Kidney epithelial cell (primary cell): ENCODE data around the gene STX8. TPM values are rescaled to one million over a fixed set of nuclear protein-coding genes. Genes with fewer than 3 reads are reported as not detected.
"Not testable (repeated sequence)": the region's sequence is repeated elsewhere in the genome, so short reads cannot be mapped to it uniquely, and the experiment has no call there.

Experiments
- DNase-seq: peaks from one replicate; pipeline ENCODE4 v3.0.0-alpha.2; 2010; ENCODE audit warnings: low read depth
- H3K27me3 ChIP-seq: 2 replicates; pipeline ENCODE4 v1.6.0; 2011; ENCODE audit warnings: low read length; ENCODE audit not compliant: control insufficient read depth, insufficient read depth
- H3K36me3 ChIP-seq: 2 replicates; pipeline ENCODE4 v1.5.1; 2011; ENCODE audit warnings: low read length; ENCODE audit not compliant: control insufficient read depth, insufficient read depth
- H3K4me3 ChIP-seq: 2 replicates; pipeline ENCODE4 v1.5.1; 2011; ENCODE audit warnings: low read depth, mild to moderate bottlenecking, control low read depth, low read length
- CTCF ChIP-seq: IDR thresholded peaks from 2 replicates; pipeline ENCODE4 v1.5.1; 2011; ENCODE audit warnings: mild to moderate bottlenecking, moderate library complexity, low read length, control low read depth, inconsistent platforms; ENCODE audit not compliant: insufficient read depth, poor library complexity, severe bottlenecking
- total RNA-seq: library from RNA; depleted of rRNA; stranded (reverse); fragments of >200 nt; gene quantifications from 2 replicates; pipeline ENCODE4 v1.2.3, GENCODE V29; 2015

STX8 gene
- total RNA-seq, 1 donor from 2014 or later = 76.3 TPM

- Histone ChIP-seq H3K36me3 (no peaks in the 10 kb centered on the region), H3K27me3 (no peaks in the 10 kb centered on the region), H3K4me3 (no peak overlapping the region)
- DNase-seq = no peak
- no peak for TF ChIP-seq CTCF
Measured at GRCh38 chr17:9339958-9340357, 235.7 kb downstream of the STX8 start.

GRCh38 chr17:9339482-9339881 lies 236.1 kb downstream of the STX8 start:
- not testable (repeated sequence) for DNase-seq, H3K4me3 ChIP-seq, H3K36me3 ChIP-seq, H3K27me3 ChIP-seq

- Histone ChIP-seq H3K36me3 (no peaks in the 10 kb centered on the region), H3K4me3 (no peak overlapping the region), H3K27me3 (no peaks in the 10 kb centered on the region)
- no peak for DNase-seq
- TF ChIP-seq CTCF = no peak
Measured at GRCh38 chr17:9336817-9337216, 238.8 kb downstream of the STX8 start.

- no peak for DNase-seq
- no peaks in the 10 kb centered on the region for H3K36me3 ChIP-seq
- H3K27me3 ChIP-seq = no peaks in the 10 kb centered on the region
- H3K4me3 ChIP-seq = no peak overlapping the region
- TF ChIP-seq CTCF = no peak
Measured at GRCh38 chr17:9334536-9335446, 240.8 kb downstream of the STX8 start.

GRCh38 chr17:9332132-9332494 lies 243.5 kb downstream of the STX8 start:
- no peak for DNase-seq
- no peak overlapping the region for H3K4me3 ChIP-seq
- H3K36me3 ChIP-seq = no peaks in the 10 kb centered on the region
- no peak for TF ChIP-seq CTCF
- H3K27me3 ChIP-seq = no peaks in the 10 kb centered on the region

GRCh38 chr17:9331279-9332131 lies 244.1 kb downstream of the STX8 start:
- DNase-seq = no peak

More at GRCh38 chr17:9331279-9332131, 244.1 kb downstream of the STX8 start:
- H3K27me3 ChIP-seq = no peaks in the 10 kb centered on the region
- no peak overlapping the region for H3K4me3 ChIP-seq
- H3K36me3 ChIP-seq = no peaks in the 10 kb centered on the region
- TF ChIP-seq CTCF = no peak
